ENCODE results near the gene BID. TPM values are rescaled to one million over a fixed set of nuclear protein-coding genes. Genes with fewer than 3 reads are reported as not detected.
A peak's percentile ranks its signal among the peaks of the same experiment; 100 is the strongest.
"Not testable (repeated sequence)": the region's sequence is repeated elsewhere in the genome, so short reads cannot be mapped to it uniquely, and the experiment has no call there.

The BID gene
- total RNA-seq, 1 donor from 2014 or later, result 44.6 TPM

- no peak for DNase-seq (ENCODE audit: low read depth)
Measured at GRCh38 chr22:17770180-17771077, 3.8 kb downstream of the BID start.

DNA sequence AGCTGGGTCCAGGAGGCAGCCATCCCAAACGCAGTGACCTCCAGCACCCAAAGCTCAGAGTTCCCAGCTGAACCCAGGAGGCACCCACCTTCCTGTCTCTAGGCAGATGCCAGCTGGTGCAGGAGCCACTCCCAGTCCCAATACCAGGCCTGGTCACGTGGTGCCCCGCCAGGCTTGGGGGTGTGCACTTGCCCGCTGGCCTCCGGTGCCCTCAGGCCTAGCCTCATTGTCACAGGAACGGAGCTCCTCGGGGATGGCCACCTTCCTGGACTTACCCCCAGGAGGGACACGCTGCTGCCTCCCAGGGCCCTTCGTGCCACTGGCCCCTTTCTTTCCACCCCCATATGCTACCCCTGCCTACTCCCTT is 4.6 kb downstream of the BID start:
- DNase-seq (ENCODE audit: low read depth), result no peak

GRCh38 chr22:17769013-17769715 is 5.1 kb downstream of the BID start:
- no peak for DNase-seq (ENCODE audit: low read depth)

- DNase-seq (ENCODE audit: low read depth), result no peak
Measured at GRCh38 chr22:17767233-17768065, 6.8 kb downstream of the BID start.

DNA sequence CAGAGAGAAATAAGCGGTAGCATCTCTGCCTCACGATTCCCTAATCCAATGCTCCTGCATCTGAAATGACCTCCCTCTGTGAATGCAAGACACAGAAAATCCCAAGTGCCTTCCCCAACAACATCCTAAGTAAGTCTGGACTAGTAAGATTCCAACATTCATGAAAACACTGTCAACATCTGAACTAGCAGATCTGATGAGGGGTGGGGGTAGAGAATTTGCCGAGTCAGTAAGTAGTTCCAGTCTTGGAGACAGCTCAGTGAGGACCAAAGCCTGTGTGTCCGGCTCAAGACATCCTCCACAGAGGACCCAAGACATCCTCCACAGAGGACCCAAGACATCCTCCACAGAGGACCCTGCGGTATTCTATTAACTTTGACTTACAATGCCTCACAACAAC is 9.4 kb downstream of the BID start:
- not testable (repeated sequence) for DNase-seq (ENCODE audit: low read depth)

- no peak for DNase-seq (ENCODE audit: low read depth)
Measured at GRCh38 chr22:17764036-17764435, 10.2 kb downstream of the BID start.

GRCh38 chr22:17763442-17763841 is 10.8 kb downstream of the BID start:
- not testable (repeated sequence) for DNase-seq (ENCODE audit: low read depth)

DNA sequence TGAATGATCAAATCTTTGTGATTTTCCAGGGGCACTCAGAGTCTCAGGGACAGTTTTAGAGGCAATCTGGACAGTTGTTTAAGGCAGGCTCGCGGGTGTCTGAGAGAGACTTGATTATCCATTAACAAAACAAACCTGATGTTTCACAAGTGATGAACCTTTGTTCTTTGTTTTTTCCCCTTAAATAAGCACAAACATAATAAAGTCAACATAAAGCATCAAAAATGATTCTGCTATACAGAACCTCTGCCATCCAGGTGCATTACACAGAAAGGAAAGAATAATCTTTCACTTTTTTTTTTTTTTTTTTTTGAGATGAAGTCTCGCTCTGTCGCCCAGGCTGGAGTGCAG is 13.2 kb downstream of the BID start:
- DNase-seq (ENCODE audit: low read depth), result no peak

- DNase-seq (ENCODE audit: low read depth), result peak; percentile 61
Measured at GRCh38 chr22:17754233-17754925, 19.9 kb downstream of the BID start.

- DNase-seq (ENCODE audit: low read depth), result peak; percentile 79
Measured at GRCh38 chr22:17753401-17753989, 20.8 kb downstream of the BID start.

DNA sequence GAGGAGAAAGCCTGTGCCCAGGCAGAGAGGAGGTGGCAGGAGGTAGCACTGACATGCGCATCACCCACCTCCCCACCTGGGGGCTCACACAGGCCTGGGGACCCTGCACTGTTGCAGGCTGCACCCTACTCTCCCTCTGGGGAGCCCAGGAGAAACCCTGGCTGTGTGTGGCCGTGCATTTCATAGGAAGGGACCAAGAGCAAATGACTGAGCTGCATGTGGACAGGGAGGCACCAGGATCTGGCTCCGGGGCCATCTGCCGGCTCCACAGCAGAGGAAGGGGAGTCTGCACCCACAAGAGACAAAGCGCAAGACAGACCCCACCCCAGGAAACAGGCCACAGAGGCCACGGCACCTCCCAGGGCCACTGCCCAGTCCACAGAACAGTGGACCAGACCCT is 22.7 kb downstream of the BID start:
- no peak for DNase-seq (ENCODE audit: low read depth)

GRCh38 chr22:17749605-17750395 is 24.5 kb downstream of the BID start:
- DNase-seq (ENCODE audit: low read depth), result no peak

DNA sequence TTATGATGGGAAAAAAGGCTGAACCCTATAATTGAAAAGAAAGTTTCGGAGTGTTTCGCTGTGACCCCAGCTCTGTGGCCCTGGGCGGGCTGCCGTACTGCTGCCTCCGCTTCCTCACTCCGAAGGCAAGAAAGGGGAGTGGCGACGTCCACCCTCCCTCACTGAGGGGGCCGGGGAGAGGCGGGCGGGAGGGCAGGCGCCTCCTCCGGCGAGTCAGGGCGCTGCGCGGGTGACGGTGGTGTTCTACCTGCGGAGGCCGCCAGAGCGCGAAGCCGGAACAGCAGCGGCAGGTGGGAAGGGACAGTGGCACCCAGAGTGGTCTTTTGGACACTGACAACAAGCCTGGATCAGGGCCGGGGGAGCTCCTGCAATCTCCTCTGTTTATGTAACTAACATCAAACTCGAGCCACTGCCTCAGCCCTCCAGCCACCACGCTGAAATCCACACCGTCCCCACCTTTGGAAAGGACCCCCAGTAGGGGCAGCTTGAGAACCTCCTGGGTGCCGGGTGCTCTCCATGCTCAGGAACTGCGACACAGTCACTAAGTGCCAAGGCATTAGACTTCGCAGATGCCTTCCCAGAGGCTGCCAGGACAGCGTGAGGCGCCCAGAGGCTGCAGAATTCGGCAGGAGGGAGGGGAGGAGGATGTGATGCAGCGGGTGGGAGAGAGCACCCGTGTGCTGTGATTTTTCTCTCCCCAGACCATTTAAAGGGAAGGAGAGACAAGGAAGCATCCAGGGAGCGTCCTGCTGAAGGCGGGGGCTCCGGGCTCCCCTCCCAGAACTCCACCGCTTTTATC is 25.5 kb downstream of the BID start:
- no peak for DNase-seq (ENCODE audit: low read depth)

DNA sequence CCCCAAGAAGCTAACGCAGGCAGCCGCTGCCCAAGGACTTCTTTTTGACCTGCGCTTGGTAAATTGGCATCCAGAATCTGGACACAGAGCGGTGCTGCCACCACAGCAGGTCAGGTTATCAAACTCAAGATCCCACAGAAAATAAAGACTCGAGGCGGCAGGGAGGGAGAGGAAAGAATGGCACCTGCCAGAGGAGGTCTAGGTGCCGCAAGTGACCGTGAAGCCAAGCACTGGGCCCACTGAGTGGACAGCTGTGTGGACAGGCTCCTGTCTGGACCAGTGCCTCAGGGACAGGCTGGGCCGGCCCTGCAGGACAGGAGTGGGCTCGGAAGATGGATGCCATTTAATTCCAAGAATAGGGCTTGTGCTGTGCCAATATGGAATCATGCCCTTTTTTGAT is 27.4 kb downstream of the BID start:
- DNase-seq (ENCODE audit: low read depth), result no peak

GRCh38 chr22:17744430-17744829 is 29.8 kb downstream of the BID start:
- DNase-seq (ENCODE audit: low read depth), result peak; percentile 69

GRCh38 chr22:17743661-17744411 is 30.4 kb downstream of the BID start:
- DNase-seq (ENCODE audit: low read depth), result no peak

- DNase-seq (ENCODE audit: low read depth), result peak; percentile 78
Measured at GRCh38 chr22:17742527-17742902, 31.8 kb downstream of the BID start.

- DNase-seq (ENCODE audit: low read depth), result no peak
Measured at GRCh38 chr22:17741866-17742526, 32.3 kb downstream of the BID start.
